ENCODE results near the gene CALHM4. TPM values are rescaled to one million over a fixed set of nuclear protein-coding genes. Genes with fewer than 3 reads are reported as not detected.

The CALHM4 gene
- total and polyA plus RNA-seq, 2 of the 4 experiments (the other 2 are of a cell fraction) = 0.07 TPM; not detected in 1

- TF ChIP-seq BHLHE40 (IDR thresholded peaks at IDR 0.05; ENCODE audit: low read depth, low read length) = no peak
- no peak for TF ChIP-seq POLR2A (IDR thresholded peaks at IDR 0.05; ENCODE audit: low read depth, low read length)
Observed at GRCh38 chr6:116568821-116569755, 15.5 kb downstream of the CALHM4 start (continued).
